ENCODE results near the gene RITA1. TPM values are rescaled to one million over a fixed set of nuclear protein-coding genes. Genes with fewer than 3 reads are reported as not detected.

The RITA1 gene
- total RNA-seq, result 13.7 and 18.5 TPM in 2 replicates

GRCh38 chr12:113185180-113186032 is at the start of gene RITA1, which contains the start of gene DDX54:
RITA1 (plus strand) TSS chr12:113185721; CDS start chr12:113186747, 1,026 bp downstream.
DDX54 (minus strand) TSS chr12:113185478; CDS start chr12:113185451, 27 bp downstream.

GRCh38 chr12:113149361-113150150 is 36.0 kb upstream of the RITA1 start, which contains the start of gene CFAP73:
CFAP73 (plus strand) TSS chr12:113149724; CDS start chr12:113149858, 134 bp downstream.

GRCh38 chr12:113221181-113221996 is 35.9 kb downstream of the RITA1 start, which contains the start of gene TPCN1:
TPCN1 (plus strand) TSS chr12:113221464; CDS start chr12:113226853, 5,389 bp downstream.

Other genes starting within 250 kb of the RITA1 start
- 1.5 TPM in 2 replicates for gene OAS3, start 247.2 kb upstream of the RITA1 start, total RNA-seq
- 0.18 and 0.30 TPM in 2 replicates for gene OAS2, start 207.2 kb upstream of the RITA1 start, total RNA-seq
- not detected in 2 replicates for gene DTX1, start 129.0 kb upstream of the RITA1 start, total RNA-seq
- gene RASAL1, start 50.0 kb upstream of the RITA1 start, total RNA-seq, result not detected in 2 replicates
- gene CFAP73, start 36.0 kb upstream of the RITA1 start, total RNA-seq, result not detected in 2 replicates
- 23.8 and 32.0 TPM in 2 replicates for gene DDX54, start 243 bp upstream of the RITA1 start, total RNA-seq
- 27.9 and 40.6 TPM in 2 replicates for gene TPCN1, start 35.7 kb downstream of the RITA1 start, total RNA-seq
- 11.6 and 12.6 TPM in 2 replicates for gene SLC8B1, start 149.4 kb downstream of the RITA1 start, total RNA-seq
- gene PLBD2, start 172.9 kb downstream of the RITA1 start, total RNA-seq, result 74.8 and 83.7 TPM in 2 replicates
- gene SDS, start 218.2 kb downstream of the RITA1 start, total RNA-seq, result not detected in 2 replicates
- gene SDSL, start 236.7 kb downstream of the RITA1 start, total RNA-seq, result 7.5 and 9.2 TPM in 2 replicates

Measured in smooth muscle cell of the umbilical artery (primary cell).